Ishikawa (cell line): ENCODE results near the gene ATP7A.

Experiments
- CEBPB ChIP-seq: IDR thresholded peaks from 2 replicates; pipeline ENCODE4 v1.6.1; 2012
- TAF1 ChIP-seq: IDR thresholded peaks from 2 replicates; pipeline ENCODE4 v1.6.1; 2012; ENCODE audit warnings: low read depth, mild to moderate bottlenecking
- ZBTB7A ChIP-seq: IDR thresholded peaks from 2 replicates; pipeline ENCODE4 v1.6.1; 2012; ENCODE audit warnings: low read depth
- TF ChIP-seq, protein P1 (sequence below): IDR thresholded peaks from 2 replicates; pipeline ENCODE4 v1.6.1; 2012; ENCODE audit warnings: low read depth, mild to moderate bottlenecking
- TF ChIP-seq, protein P2 (sequence below): IDR thresholded peaks from 2 replicates; pipeline ENCODE4 v1.6.1; 2012

DNA sequence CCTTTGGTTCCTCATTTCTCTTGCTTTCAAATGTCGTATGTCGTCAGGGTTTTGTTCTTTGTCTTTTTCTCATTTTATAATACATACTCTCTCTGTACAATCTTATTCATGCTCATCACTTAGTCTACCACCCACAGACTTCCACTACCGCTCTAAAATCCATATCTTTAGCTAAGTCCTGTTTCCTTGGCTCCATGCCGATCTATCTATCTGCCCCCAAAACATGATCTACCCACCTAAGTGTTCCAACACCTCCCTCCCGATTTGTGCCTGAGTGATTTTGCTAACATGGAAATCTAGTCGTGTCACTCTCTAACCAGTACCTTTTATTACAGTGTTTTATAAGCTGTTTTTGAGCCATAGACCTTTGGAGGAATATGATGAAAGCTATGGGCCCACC, 124.6 kb downstream of the ATP7A start:
- TF ChIP-seq, protein P1, sequence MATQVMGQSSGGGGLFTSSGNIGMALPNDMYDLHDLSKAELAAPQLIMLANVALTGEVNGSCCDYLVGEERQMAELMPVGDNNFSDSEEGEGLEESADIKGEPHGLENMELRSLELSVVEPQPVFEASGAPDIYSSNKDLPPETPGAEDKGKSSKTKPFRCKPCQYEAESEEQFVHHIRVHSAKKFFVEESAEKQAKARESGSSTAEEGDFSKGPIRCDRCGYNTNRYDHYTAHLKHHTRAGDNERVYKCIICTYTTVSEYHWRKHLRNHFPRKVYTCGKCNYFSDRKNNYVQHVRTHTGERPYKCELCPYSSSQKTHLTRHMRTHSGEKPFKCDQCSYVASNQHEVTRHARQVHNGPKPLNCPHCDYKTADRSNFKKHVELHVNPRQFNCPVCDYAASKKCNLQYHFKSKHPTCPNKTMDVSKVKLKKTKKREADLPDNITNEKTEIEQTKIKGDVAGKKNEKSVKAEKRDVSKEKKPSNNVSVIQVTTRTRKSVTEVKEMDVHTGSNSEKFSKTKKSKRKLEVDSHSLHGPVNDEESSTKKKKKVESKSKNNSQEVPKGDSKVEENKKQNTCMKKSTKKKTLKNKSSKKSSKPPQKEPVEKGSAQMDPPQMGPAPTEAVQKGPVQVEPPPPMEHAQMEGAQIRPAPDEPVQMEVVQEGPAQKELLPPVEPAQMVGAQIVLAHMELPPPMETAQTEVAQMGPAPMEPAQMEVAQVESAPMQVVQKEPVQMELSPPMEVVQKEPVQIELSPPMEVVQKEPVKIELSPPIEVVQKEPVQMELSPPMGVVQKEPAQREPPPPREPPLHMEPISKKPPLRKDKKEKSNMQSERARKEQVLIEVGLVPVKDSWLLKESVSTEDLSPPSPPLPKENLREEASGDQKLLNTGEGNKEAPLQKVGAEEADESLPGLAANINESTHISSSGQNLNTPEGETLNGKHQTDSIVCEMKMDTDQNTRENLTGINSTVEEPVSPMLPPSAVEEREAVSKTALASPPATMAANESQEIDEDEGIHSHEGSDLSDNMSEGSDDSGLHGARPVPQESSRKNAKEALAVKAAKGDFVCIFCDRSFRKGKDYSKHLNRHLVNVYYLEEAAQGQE = no peak
- TF ChIP-seq TAF1 (no peak), ZBTB7A (no peak), CEBPB (no peak)
- TF ChIP-seq, protein P2, sequence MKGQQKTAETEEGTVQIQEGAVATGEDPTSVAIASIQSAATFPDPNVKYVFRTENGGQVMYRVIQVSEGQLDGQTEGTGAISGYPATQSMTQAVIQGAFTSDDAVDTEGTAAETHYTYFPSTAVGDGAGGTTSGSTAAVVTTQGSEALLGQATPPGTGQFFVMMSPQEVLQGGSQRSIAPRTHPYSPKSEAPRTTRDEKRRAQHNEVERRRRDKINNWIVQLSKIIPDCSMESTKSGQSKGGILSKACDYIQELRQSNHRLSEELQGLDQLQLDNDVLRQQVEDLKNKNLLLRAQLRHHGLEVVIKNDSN = no peak
